ENCODE data around the gene CEMIP. TPM values are rescaled to one million over a fixed set of nuclear protein-coding genes. Genes with fewer than 3 reads are reported as not detected.

Gene CEMIP
- total RNA-seq, 6 experiments from 2014 or later, result 0.64 to 0.74 TPM; not detected in 4

- no peaks in the 10 kb centered on the region for H3K9me3 ChIP-seq
- H3K27me3 ChIP-seq, result no peaks in the 10 kb centered on the region
- DNase-seq (no peak), ATAC-seq (peak in 1 of 4 donors; percentile 12)
- TF ChIP-seq, protein P1, sequence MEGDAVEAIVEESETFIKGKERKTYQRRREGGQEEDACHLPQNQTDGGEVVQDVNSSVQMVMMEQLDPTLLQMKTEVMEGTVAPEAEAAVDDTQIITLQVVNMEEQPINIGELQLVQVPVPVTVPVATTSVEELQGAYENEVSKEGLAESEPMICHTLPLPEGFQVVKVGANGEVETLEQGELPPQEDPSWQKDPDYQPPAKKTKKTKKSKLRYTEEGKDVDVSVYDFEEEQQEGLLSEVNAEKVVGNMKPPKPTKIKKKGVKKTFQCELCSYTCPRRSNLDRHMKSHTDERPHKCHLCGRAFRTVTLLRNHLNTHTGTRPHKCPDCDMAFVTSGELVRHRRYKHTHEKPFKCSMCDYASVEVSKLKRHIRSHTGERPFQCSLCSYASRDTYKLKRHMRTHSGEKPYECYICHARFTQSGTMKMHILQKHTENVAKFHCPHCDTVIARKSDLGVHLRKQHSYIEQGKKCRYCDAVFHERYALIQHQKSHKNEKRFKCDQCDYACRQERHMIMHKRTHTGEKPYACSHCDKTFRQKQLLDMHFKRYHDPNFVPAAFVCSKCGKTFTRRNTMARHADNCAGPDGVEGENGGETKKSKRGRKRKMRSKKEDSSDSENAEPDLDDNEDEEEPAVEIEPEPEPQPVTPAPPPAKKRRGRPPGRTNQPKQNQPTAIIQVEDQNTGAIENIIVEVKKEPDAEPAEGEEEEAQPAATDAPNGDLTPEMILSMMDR (IDR thresholded peaks at IDR 0.05), result no peak
- no peak for TF ChIP-seq POLR2A (IDR thresholded peaks at IDR 0.05)
- 95% methylated on average over 4 of the region's 4 CpGs for WGBS (ENCODE audit: insufficient coverage, low coverage, low lambda C conversion rate, missing lambda C conversion rate)
- intact Hi-C loops (cut with DNase I), result loop anchor here in 1 of 2 donors (10.0 kb wide), 2 partner anchors 412 to 522 kb away; no protein-coding TSS in a partner anchor
- peaks cover 0 to 30% (median 9%) of the 10 kb centered on the region in 4 donors for H3K36me3 ChIP-seq
- H3K4me1 ChIP-seq, result no peaks in the 10 kb centered on the region
- no peak overlapping the region for H3K27ac ChIP-seq
- no peak overlapping the region for H3K4me3 ChIP-seq
Observed at GRCh38 chr15:80976851-80977250, 197.7 kb downstream of the CEMIP start.

GRCh38 chr15:80977627-80978036 is 198.5 kb downstream of the CEMIP start:
- no peaks in the 10 kb centered on the region for H3K4me1 ChIP-seq

GRCh38 chr15:80978685-80979329 is 199.6 kb downstream of the CEMIP start:
- H3K27ac ChIP-seq, result no peak overlapping the region
- intact Hi-C loops (cut with DNase I), result loop anchor here in 1 of 2 donors (10.0 kb wide), 2 partner anchors 414 to 524 kb away; no protein-coding TSS in a partner anchor
- no peak for DNase-seq

More at GRCh38 chr15:80977627-80978036, 198.5 kb downstream of the CEMIP start:
- Histone ChIP-seq H3K27ac (no peak overlapping the region), H3K36me3 (peaks cover 0 to 31% (median 9%) of the 10 kb centered on the region in 4 donors), H3K4me3 (no peak overlapping the region), H3K27me3 (no peaks in the 10 kb centered on the region), H3K9me3 (no peaks in the 10 kb centered on the region)
- TF ChIP-seq, protein P1 (IDR thresholded peaks at IDR 0.05), result peak; percentile 22 to 37 (median 32)
- no peak for TF ChIP-seq POLR2A (IDR thresholded peaks at IDR 0.05)
- 81% methylated on average over 2 of the region's 7 CpGs for WGBS (ENCODE audit: insufficient coverage, low coverage, low lambda C conversion rate, missing lambda C conversion rate)
- ATAC-seq, result peak; percentile 61 to 67 (median 64)
- peak in 1 of 3 donors; percentile 44 for DNase-seq
- intact Hi-C loops (cut with DNase I), result loop anchor here in 1 of 2 donors (10.0 kb wide), 2 partner anchors 413 to 523 kb away; no protein-coding TSS in a partner anchor

GRCh38 chr15:80979538-80980200 is 200.5 kb downstream of the CEMIP start:
- Histone ChIP-seq H3K4me3 (no peak overlapping the region), H3K36me3 (peaks cover 0 to 31% (median 9%) of the 10 kb centered on the region in 4 donors), H3K27me3 (no peaks in the 10 kb centered on the region), H3K4me1 (no peaks in the 10 kb centered on the region), H3K27ac (no peak overlapping the region), H3K9me3 (no peaks in the 10 kb centered on the region)
- no peak for ATAC-seq
- intact Hi-C loops (cut with DNase I), result loop anchor here in 1 of 2 donors (10.0 kb wide), 2 partner anchors 415 to 525 kb away; no protein-coding TSS in a partner anchor
- WGBS (ENCODE audit: insufficient coverage, low coverage, low lambda C conversion rate, missing lambda C conversion rate), result 66% methylated on average over 5 of the region's 8 CpGs
- no peak for TF ChIP-seq POLR2A (IDR thresholded peaks at IDR 0.05)
- TF ChIP-seq, protein P1 (IDR thresholded peaks at IDR 0.05), result no peak
- no peak for DNase-seq

More at GRCh38 chr15:80978685-80979329, 199.6 kb downstream of the CEMIP start:
- ATAC-seq, result peak in 1 of 4 donors; percentile 69
- WGBS (ENCODE audit: insufficient coverage, low coverage, low lambda C conversion rate, missing lambda C conversion rate), result 89% methylated on average over 7 of the region's 7 CpGs
- H3K9me3 ChIP-seq, result no peaks in the 10 kb centered on the region
- no peak overlapping the region for H3K4me3 ChIP-seq
- H3K4me1 ChIP-seq, result no peaks in the 10 kb centered on the region
- H3K36me3 ChIP-seq, result peaks cover 0 to 31% (median 9%) of the 10 kb centered on the region in 4 donors
- TF ChIP-seq POLR2A (IDR thresholded peaks at IDR 0.05), result no peak
- TF ChIP-seq, protein P1 (IDR thresholded peaks at IDR 0.05), result no peak
- no peaks in the 10 kb centered on the region for H3K27me3 ChIP-seq
